Left renal pelvis (tissue), 4 donors: ENCODE measurements around the gene RANBP3. TPM values are rescaled to one million over a fixed set of nuclear protein-coding genes. Genes with fewer than 3 reads are reported as not detected.
"Not testable (repeated sequence)": the region's sequence is repeated elsewhere in the genome, so short reads cannot be mapped to it uniquely, and the experiment has no call there.

Experiments
- DNase-seq, 4 donors: peaks; one replicate each; pipeline ENCODE4 v3.0.0-alpha.2; 2013; ENCODE audit warnings: low read depth in 4 of 4, low spot score in 3 of 4
- polyA plus RNA-seq, 4 donors: library from polyadenylated mRNA; unstranded; fragments of 120-200 nt; gene quantifications; one replicate each; pipeline ENCODE4 v1.2.1, GENCODE V29; 2013; ENCODE audit not compliant: insufficient read length in 4 of 4

RANBP3 gene
- polyA plus RNA-seq, 4 donors, result 65.6 to 76.8 (median 69.5) TPM

DNA sequence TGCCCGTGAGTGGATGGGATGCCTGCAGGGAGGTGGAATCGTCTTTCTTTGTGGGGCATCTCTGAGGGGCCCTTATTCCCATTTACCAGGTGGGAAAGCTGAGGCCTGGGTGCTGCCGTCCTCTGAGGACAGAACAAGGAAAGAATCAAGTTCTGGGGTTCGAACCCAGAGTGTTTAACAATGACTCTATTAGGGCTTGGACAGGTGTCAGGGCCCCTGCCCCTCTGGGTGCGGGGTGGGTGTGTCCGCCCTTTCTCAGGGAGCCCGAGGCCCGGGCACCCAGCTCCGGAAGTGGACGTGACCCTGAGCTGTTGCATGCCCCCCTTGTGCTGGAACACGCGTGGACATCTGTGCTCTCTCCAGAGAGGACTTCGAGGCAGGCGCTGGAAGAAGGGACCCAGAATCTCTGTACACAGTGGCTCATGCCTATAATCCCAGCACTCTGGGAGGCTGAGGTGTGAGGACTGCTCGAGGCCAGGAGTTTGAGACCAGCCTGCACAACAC is 85.1 kb downstream of the RANBP3 start:
- DNase-seq, result no peak

DNA sequence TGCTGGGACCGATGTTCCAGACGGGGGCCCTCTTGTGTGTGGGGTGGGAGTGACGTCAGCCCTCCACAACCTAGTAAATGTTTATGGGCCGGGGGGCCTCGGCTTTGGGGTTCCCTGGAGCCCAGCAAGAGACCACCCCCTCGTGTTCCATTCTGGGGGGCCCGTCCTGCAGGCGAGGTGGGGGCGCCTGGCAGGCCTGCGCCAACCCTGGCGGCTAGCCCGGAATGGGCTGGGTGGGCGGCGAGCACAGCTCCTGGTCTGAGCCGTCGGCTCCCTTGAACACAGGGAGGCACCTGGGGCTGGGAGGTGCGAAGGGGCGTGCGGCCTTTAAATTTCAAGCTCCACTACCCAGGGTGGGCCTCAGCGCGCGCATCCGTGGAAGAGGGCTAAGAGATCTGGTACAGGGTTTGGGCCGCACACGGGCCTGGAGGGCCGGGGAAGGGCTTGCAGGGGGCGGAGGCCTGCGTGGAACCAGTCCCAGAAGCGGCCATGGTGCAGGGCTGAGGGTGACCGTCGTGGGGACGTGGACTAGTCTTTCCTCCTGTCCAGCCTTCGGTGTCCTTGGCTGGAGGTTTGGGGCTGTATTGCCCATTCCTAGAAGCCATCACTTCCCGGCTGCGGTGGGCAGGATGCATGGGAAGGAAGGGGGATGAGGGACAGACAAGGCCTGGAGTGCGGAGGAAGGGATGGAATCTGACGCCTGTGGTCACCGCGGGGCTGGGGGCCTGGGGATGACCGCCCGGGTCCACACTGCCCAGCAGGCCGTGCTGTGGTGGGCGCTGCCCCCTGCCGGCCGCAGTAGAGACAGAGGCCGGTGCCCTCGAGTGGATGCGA is 85.8 kb downstream of the RANBP3 start:
- no peak for DNase-seq

DNA sequence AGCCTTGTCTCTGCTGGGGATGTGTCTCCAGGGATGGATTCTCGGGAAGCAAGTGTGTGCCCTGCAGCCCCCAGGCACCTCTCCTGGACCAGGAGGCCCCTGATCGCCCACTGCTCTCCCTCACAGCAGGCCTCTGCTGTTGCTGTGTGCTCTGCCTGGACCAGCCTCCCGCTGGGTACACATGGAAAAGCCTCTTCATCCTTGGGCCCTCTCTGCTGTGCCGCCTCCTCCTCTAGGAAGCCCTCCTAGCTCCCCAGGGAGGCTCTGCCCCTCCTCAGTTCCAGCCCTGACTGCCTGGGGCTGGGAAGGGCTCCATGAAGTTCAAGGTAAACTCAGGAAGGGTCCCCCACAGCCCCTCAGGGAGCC is 86.4 kb downstream of the RANBP3 start:
- no peak for DNase-seq

DNA sequence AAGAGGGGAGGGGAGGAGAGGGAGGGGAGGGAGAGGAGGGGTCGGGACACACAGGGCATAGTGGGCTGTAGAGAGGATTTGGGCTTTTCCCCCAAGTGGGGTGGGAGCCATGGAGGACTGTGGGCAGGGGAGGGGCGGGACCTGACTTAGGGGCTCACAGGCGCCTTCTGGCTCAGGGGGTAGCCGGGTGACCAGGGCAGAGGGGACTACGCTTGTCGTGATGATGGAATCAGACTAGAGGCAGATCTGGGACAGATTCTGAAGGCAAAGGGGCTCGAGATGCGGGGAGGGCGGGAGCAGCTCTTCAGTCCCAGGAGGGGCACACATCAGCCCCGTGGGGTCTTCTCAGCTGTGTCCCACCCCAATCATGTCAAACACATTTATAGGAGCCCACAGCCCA is 87.8 kb downstream of the RANBP3 start:
- DNase-seq, result no peak

DNA sequence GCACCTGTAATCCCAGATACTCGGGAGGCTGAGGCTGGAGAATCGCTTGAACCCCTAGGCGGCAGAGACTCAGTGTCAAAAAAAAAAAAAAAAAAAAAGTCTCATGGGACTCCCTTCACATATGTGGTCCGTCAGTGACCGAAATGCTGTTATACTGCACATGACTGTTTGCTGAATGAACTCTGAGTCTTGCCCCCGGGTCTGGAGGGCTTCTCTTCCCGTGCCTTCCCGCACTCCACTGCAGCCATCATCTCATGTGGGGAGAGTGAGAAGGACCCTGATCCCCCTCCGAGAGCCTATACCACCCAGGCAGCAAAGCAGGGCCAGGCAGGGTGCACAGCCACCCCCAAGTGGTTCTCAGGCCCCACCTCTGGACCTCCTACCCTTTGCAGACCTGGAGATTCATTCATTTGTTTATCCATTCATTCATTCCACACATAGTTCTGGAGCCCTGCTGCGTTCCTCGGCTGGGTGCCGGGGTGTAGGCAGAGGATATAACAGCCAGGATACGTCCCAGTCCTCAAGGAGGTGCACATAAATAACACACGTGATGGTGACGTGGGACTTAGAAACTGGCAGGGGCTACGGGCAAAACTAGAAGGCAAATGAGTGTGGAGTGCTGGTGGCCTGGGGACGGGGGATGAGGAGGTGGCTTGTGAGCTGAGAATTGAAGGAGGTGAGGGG is 88.5 kb downstream of the RANBP3 start:
- no peak for DNase-seq

DNA sequence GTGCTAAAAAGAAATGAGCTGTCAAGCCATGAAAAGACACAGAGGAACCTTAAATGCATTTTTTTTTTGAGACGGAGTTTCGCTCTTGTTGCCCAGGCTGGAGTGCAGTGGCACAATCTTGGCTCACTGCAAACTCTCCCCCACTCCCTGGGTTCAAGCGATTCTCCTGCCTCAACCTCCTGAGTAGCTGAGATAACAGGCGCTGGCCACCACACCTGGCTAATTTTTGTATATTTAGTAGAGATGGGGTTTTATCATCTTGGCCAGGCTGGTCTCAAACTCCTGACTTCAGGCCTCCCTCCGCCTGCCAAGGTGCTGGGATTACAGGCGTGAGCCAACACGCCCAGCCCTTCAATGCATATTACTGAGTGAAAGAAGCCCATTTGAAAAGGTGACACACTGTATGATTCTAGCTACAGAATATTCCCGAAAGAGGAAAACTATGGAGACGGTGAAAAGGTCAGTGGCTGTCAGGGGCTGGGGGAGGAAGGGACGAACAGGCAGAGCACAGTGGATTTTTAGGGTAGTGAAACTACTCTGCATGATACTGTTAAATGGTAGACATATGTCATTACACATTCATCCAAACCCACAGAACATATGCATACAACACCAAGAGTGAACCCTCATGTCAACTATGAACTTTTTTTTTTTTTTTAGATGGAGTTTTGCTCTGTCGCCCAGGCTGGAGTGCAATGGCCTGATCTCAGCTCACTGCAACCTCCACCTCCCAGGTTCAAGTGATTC is 93.7 kb downstream of the RANBP3 start:
- DNase-seq, result not testable (repeated sequence)

DNA sequence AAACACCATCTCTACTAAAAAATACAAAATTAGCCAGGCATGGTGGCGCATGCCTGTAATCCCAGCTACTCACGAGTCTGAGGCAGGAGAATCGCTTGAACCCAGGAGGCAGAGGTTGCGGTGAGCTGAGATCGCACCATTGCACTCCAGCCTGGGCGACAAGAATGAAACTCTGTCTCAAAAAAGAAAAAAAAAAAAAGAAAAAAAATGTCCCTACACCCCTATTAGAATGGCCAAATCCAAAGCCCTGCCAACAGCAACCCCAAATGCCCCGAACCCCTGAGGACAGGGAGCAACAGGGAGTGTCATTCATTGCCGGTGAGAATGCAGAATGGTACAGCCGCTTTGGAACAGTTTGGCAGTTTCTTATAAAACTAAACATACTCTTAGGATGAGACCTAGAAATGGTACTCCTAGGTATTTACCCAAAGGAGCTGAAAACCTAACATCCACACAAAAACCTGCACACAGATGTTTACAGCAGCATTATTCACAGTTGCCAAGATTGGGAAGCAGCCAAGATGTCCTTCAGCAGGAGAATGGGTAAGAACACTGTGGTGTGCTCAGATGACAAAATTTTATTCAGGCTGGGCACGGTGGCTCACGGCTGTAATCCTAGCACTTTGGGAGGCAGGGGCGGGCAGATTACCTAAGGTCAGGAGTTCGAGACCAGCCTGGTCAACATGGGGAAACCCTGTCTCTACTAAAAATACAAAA is 94.6 kb downstream of the RANBP3 start:
- not testable (repeated sequence) for DNase-seq

DNA sequence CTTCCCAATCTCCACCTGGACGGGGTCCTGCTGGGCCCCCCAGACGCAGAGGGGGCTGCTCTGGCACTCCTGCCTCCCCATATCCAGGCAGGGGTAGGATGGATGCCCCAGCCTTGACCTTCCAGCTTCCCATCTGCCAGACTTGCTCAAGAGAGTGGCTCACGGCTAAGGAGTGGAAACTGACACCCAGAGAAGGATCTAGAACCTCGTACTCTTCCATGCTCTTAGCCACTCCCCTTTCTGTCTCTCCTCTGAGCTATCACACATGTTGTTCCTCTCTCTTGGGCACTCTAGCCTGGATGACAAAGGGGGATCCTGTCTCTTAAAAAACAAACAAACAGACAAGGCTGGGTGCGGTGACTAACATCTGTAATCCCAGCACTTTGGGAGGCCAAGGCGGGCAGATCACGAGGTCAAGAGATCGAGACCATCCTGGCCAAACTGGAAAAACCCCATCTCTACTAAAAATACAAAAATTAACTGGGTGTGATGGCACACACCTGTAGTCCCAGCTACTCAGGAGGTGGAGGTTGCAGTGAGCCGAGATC is 95.4 kb downstream of the RANBP3 start:
- DNase-seq, result no peak

DNA sequence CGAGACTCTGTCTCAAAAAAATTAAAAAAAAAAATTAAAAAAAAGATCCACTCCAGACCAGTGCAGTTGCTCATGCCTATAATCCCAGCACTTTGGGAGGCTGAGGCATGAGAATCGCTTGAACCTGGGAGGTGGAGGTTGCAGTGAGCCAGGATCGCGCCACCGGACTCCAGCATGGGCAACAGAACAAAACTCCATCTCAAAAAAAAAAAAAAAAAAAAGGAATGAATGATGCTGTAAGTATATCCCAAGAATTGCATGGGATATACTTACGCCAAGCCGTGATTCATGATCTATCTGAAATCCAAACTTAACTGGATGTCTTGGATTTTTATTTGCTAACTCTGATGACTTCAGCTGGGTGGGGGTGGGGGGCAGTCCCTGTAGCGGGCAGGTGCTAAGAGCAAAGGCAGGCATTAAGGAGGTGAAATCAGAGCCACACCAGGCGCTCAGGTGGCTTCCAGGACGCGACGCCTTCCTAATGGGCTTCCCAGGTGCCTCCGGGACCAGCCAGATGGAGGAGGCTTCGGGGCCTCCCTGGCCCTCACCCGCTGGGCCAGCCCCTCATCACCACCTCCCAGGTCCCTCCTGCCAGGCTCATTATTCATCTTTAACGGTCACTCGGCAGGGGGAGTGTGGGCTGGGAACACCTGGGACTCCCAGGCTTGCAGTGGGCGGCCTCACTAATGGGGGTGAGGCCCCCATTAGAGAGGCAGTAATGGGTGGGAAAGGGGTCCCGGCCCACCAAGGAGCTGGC is 96.2 kb downstream of the RANBP3 start:
- DNase-seq, result no peak

DNA sequence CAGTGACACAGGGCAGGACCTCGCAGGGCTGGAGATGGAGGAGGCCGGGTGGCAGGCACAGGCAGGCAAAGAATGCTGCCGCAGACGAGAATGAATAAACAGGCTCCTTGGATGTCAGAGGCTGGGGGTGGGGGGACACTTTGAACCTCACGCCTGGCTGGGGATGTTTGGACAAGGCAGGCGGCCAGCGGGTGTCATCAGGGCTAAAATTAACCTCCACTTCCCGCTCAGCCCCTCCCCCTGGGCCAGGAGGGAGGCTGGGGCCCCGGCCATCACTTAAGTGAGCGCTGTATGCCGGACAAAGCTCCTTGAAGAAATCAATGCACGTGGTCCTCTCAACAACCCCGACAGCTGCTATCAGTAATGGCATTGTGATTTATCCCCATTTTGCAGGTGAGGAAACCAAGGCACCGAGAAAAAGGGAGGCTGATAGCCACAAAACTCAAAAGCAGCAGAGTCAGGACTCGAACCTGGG is 97.3 kb downstream of the RANBP3 start:
- peak in 1 of 4 donors; percentile 43 for DNase-seq

DNA sequence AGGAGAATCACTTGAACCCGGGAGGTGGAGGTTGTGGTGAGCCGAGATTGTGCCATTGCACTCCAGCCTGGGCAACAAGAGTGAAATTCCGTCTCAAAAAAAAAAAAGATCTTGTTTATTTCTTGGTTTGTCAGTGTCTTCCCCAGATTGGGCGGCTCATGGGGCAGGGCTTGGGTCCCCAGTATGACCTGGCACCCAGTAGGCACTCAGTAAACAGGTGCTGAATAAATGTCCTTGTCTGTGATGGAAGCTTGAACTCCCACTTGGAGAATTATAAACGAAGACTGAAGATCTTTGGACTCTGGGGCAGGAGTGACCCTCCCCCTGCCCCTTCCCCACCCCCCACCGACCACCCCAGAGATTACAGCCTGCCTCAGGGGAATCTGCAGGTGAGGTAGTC is 97.7 kb downstream of the RANBP3 start:
- no peak for DNase-seq

DNA sequence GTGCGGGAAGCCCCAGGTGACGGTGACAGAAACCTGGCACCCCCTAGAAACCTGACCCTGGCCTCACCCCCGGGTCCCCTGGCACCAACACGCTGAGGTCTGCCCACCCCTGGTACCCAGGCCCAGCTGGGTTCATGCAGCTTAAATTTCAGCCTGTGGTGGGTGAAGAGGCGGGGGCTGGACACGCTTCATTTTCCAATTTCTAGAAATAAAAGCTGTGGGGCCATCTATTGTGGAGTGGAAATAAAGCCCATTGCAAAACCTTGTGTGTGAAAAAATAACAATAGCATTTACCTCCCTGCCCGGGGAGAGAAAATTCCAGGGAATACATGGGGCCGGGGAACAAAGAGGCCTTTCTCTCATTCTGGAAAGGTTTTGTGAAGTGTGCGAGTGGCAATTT is 100.1 kb downstream of the RANBP3 start:
- no peak for DNase-seq

DNA sequence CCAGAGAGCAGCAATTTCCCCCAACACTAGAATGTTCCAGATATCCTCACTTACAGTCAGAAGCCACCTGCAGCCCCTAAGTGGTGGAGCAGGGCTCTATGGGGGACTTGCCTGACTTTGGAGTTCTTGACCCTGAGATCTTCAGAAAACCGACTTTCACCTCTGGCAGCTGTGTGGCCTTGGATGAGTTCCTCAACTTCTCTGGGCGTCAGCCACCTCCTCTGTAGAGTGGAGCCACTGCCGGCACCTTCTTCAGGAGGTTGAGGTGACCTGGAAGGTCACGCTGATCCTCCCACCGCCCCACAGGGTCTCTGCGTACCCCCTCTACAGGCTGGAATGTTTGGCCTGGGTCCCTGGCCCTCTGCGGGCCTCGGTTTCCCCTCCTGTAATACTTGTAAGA is 100.5 kb downstream of the RANBP3 start:
- DNase-seq, result no peak

DNA sequence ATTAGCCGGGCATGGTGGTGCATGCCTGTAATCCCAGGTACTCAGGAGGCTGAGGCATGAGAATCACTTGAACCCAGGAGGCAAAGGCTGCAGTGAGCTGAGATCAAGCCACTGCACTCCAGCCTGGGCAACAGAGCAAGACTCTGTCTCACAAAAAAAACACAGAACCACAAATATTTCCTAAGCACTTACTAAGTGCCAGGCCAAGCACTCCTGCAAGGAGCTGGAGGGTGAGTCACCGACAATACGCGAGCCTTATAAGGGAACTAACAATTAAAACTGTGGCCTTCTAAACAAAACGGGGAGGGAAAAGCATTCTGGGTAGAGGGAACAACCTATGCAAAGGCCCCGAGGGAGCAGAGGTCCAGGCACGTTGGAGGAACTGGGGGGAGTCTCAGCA is 103.4 kb downstream of the RANBP3 start:
- not testable (repeated sequence) for DNase-seq

DNA sequence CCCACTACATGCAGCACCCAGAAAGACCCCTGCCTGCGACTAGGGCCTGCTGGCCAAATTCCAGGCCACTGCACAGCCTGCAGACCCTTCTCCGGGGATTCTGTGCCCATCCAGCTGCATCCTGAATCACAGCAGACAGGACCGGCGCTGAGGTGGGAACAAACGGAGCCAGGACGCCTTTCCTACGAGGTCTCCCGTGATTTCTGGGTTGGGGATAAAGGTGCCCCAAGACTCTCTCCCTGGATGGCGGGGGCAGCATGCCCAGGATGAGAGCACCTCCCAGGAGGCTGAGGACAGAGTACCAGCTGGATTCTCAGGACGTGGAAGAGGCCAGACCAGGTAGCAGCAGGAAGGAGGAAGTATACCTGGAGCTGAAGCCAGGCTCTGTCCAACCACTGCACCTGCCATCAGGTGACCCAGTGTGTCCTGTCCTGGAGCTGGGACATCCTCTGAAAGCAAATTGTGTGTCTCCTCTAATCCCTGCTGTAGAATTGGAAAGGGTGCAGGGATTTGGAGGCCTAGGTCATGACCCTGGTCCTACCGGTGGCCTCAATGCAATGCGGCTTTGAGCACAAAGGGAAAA is 104.2 kb downstream of the RANBP3 start:
- DNase-seq, result no peak

DNA sequence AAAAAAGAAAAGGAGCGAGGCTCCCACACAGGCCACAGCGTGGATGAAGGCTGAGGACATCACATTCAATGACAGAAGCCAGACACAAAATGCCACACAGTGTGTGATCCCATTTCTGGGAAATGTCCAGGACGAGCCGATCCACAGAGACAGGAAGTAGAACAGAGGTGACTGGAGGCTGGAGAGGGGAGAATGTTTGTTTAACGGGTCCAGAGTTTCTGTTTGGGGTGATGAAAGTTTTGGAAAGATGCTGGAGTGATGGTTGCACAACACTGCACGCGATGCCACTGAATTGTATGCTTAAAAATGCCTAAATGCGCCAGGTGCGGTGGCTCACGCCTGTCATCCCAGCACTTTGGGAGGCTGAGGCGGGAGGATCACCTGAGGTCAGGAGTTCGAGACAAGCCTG is 107.0 kb downstream of the RANBP3 start:
- DNase-seq, result no peak

DNA sequence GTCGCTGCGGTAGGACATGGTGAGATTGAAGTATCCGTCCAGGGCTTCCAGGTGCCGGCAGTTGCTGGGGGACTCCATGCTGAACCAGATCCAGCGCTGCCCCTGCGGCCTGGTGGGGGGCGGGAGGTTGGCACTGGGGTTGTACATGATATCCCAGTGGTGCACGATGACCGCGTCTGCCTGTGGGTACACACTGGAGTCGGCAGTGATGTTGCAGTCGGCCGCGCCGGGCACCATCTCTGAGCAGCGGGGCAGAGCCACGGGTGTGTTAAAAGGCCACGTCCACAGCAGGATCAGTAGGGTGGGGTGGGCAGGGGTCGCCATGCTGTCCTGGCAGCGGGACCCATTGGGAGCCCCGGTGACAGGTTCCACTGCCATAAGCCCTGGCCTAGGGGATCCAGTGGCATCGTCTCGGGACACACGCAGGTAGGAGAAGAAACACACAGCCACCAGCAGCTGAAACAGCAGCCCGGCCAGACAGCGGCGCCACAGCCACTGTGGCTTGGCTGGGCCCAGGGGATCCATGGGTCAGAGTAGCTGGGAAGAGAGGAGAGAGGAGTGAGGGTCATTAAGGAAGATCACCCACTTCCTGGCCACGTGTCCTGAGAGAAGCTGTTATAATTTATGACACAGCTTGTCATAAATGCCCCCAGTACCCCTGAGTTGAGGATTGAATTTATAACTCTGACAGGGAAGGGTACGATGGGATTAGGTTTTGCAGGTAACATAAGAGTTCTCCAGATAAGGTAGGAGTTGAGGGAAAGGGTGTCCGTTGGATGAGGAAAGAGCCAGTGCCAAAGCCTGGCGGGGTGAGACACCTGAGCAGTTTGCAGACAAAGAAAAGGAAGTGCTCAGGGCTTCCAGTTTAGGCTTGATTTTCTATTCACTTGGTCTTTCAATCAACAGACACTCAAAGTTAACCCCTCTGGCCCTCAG is 110.5 kb downstream of the RANBP3 start:
- no peak for DNase-seq
